Thymus (tissue), 14 donors: Measurements from ENCODE around the gene TNFAIP8. TPM values are rescaled to one million over a fixed set of nuclear protein-coding genes. Genes with fewer than 3 reads are reported as not detected.
A peak's percentile ranks its signal among the peaks of the same experiment; 100 is the strongest.

ENCODE experiments used
- DNase-seq, 9 donors: peaks; one replicate each; pipeline ENCODE4 v3.0.0-alpha.2; 2013; ENCODE audit warnings: low spot score in 9 of 9, low read depth in 6 of 9, missing footprints in 1 of 9
- H3K27ac ChIP-seq, 2 donors: one replicate each; pipeline ENCODE4 v1.5.1; 2013; ENCODE audit warnings: control low read depth in 1 of 2, low read depth in 1 of 2, low read length in 1 of 2, mild to moderate bottlenecking in 1 of 2, moderate library complexity in 1 of 2
- H3K27me3 ChIP-seq, 2 donors: one replicate each; pipeline ENCODE4 v1.5.1; 2013; ENCODE audit warnings: low read length in 1 of 2; ENCODE audit not compliant: control insufficient read depth in 2 of 2, insufficient read depth in 1 of 2
- H3K36me3 ChIP-seq, 2 donors: one replicate each; pipeline ENCODE4 v1.5.1; 2013; ENCODE audit warnings: low read length in 1 of 2, mild to moderate bottlenecking in 1 of 2, moderate library complexity in 1 of 2; ENCODE audit not compliant: control insufficient read depth in 2 of 2, insufficient read depth in 2 of 2
- H3K4me1 ChIP-seq, 2 donors: one replicate each; pipeline ENCODE4 v1.5.1; 2013; ENCODE audit warnings: low read length in 2 of 2; ENCODE audit not compliant: control insufficient read depth in 2 of 2, insufficient read depth in 2 of 2
- H3K4me3 ChIP-seq, 2 donors: one replicate each; pipeline ENCODE4 v1.5.1; 2013; ENCODE audit warnings: low read length in 2 of 2, control low read depth in 1 of 2, mild to moderate bottlenecking in 1 of 2
- H3K9me3 ChIP-seq, 2 donors: one replicate each; pipeline ENCODE4 v1.5.1; 2013; ENCODE audit warnings: low read length in 1 of 2, mild to moderate bottlenecking in 1 of 2; ENCODE audit not compliant: control insufficient read depth in 2 of 2, insufficient read depth in 1 of 2
- WGBS: extraction: QIAGEN DNeasy Blood & Tissue Kit; methylation state at CpG from one replicate; pipeline ENCODE4 v1.1.7; 2013; 5-methylcytosine and 5-hydroxymethylcytosine counted together
- long read RNA-seq, 10 donors: transcript quantifications; one replicate each; lab custom pipeline, GENCODE V29; 2026
- polyA plus RNA-seq: library from polyadenylated mRNA; stranded (reverse); fragments of 200-250 nt; gene quantifications from one replicate; pipeline ENCODE4 v1.2.3, GENCODE V29; 2013
- total RNA-seq: library from RNA; stranded (reverse); fragments of 120-200 nt; gene quantifications from one replicate; pipeline ENCODE4 v1.2.4, GENCODE V29; 2013
- donor health status: healthy.

Gene TNFAIP8
- total RNA-seq (119 TPM), polyA plus RNA-seq (94.1 TPM)
- long read RNA-seq, donor 1, full-length matches to known transcripts: 8 of 8 reads
- long read RNA-seq, donor 1, partial matches to known transcripts: 0 of 8 reads
- long read RNA-seq, donor 1, other reads (novel, unspliced or antisense): 0 of 8 reads
- long read RNA-seq, donor 2: 0 reads
- long read RNA-seq, donor 3, full-length matches to known transcripts: 76 of 76 reads
- long read RNA-seq, donor 3, partial matches to known transcripts: 0 of 76 reads
- long read RNA-seq, donor 3, other reads (novel, unspliced or antisense): 0 of 76 reads
- long read RNA-seq, donor 4, full-length matches to known transcripts: 27 of 27 reads
- long read RNA-seq, donor 4, partial matches to known transcripts: 0 of 27 reads
- long read RNA-seq, donor 4, other reads (novel, unspliced or antisense): 0 of 27 reads
- long read RNA-seq, donor 5, full-length matches to known transcripts: 117 of 117 reads
- long read RNA-seq, donor 5, partial matches to known transcripts: 0 of 117 reads
- long read RNA-seq, donor 5, other reads (novel, unspliced or antisense): 0 of 117 reads
- long read RNA-seq, donor 6, full-length matches to known transcripts: 43 of 43 reads
- long read RNA-seq, donor 6, partial matches to known transcripts: 0 of 43 reads
- long read RNA-seq, donor 6, other reads (novel, unspliced or antisense): 0 of 43 reads
- long read RNA-seq, donor 7, full-length matches to known transcripts: 48 of 48 reads
- long read RNA-seq, donor 7, partial matches to known transcripts: 0 of 48 reads
- long read RNA-seq, donor 7, other reads (novel, unspliced or antisense): 0 of 48 reads
- long read RNA-seq, donor 8, full-length matches to known transcripts: 19 of 19 reads
- long read RNA-seq, donor 8, partial matches to known transcripts: 0 of 19 reads
- long read RNA-seq, donor 8, other reads (novel, unspliced or antisense): 0 of 19 reads
- long read RNA-seq, donor 9, full-length matches to known transcripts: 39 of 60 reads
- long read RNA-seq, donor 9, partial matches to known transcripts: 21 of 60 reads
- long read RNA-seq, donor 9, other reads (novel, unspliced or antisense): 0 of 60 reads
- long read RNA-seq, donor 10, full-length matches to known transcripts: 53 of 80 reads
- long read RNA-seq, donor 10, partial matches to known transcripts: 27 of 80 reads
- long read RNA-seq, donor 10, other reads (novel, unspliced or antisense): 0 of 80 reads

GRCh38 chr5:119355685-119356611 is at the start of gene TNFAIP8:
TSS of gene TNFAIP8 (plus strand) at chr5:119356019. CDS start at chr5:119356091, 72 bp downstream.
- peaks cover 23 to 43% of the 10 kb centered on the region in 2 donors for H3K4me1 ChIP-seq
- no peaks in the 10 kb centered on the region for H3K27me3 ChIP-seq
- peaks cover 0 to 5% of the 10 kb centered on the region in 2 donors for H3K36me3 ChIP-seq
- no peaks in the 10 kb centered on the region for H3K9me3 ChIP-seq
- H3K4me3 ChIP-seq: peak within 1 kb of the TSS; percentile 40 to 47
- DNase-seq: peak in 1 of 9 donors; percentile 55
- 13% methylated on average over 60 of the region's 60 CpGs for WGBS
- H3K27ac ChIP-seq: peak within 1 kb of the TSS; percentile 72 to 74

- 68% methylated on average over 3 of the region's 3 CpGs for WGBS
- no peak overlapping the region for H3K4me3 ChIP-seq
- no peaks in the 10 kb centered on the region for H3K27me3 ChIP-seq
- no peak for DNase-seq
- peaks cover 60 to 78% of the 10 kb centered on the region in 2 donors for H3K4me1 ChIP-seq
- H3K27ac ChIP-seq: peak overlapping the region in 1 of 2 donors; percentile 97
- peaks cover 4 to 5% of the 10 kb centered on the region in 2 donors for H3K36me3 ChIP-seq
- H3K9me3 ChIP-seq: no peaks in the 10 kb centered on the region
Observed at GRCh38 chr5:119307170-119307569, 48.6 kb upstream of the TNFAIP8 start.

GRCh38 chr5:119309326-119309725 is 46.5 kb upstream of the TNFAIP8 start:
- Histone ChIP-seq H3K27ac (peak overlapping the region; percentile 90 to 97), H3K4me3 (peak overlapping the region; percentile 15 to 36)
- WGBS: 7% methylated on average over 4 of the region's 4 CpGs

GRCh38 chr5:119311688-119312087 is 44.1 kb upstream of the TNFAIP8 start:
- H3K27ac ChIP-seq: peak overlapping the region in 1 of 2 donors; percentile 29
- no peaks in the 10 kb centered on the region for H3K27me3 ChIP-seq
- H3K4me3 ChIP-seq: no peak overlapping the region
- peaks cover 54 to 76% of the 10 kb centered on the region in 2 donors for H3K4me1 ChIP-seq
- no peak for DNase-seq
- no peaks in the 10 kb centered on the region for H3K9me3 ChIP-seq
- WGBS: 97% methylated on average over 2 of the region's 2 CpGs
- peaks cover 0 to 10% of the 10 kb centered on the region in 2 donors for H3K36me3 ChIP-seq

More at GRCh38 chr5:119309326-119309725, 46.5 kb upstream of the TNFAIP8 start:
- Histone ChIP-seq H3K4me1 (peaks cover 48 to 71% of the 10 kb centered on the region in 2 donors), H3K36me3 (peaks cover 3 to 4% of the 10 kb centered on the region in 2 donors), H3K27me3 (no peaks in the 10 kb centered on the region), H3K9me3 (no peaks in the 10 kb centered on the region)
- peak in 3 of 9 donors; percentile 53 to 85 (median 53) for DNase-seq

GRCh38 chr5:119312403-119312802 is 43.4 kb upstream of the TNFAIP8 start:
- H3K9me3 ChIP-seq: no peaks in the 10 kb centered on the region
- peaks cover 58 to 80% of the 10 kb centered on the region in 2 donors for H3K4me1 ChIP-seq
- WGBS: 87% methylated on average over 5 of the region's 5 CpGs
- peaks cover 0 to 10% of the 10 kb centered on the region in 2 donors for H3K36me3 ChIP-seq
- H3K4me3 ChIP-seq: no peak overlapping the region
- H3K27ac ChIP-seq: peak overlapping the region in 1 of 2 donors; percentile 27
- no peaks in the 10 kb centered on the region for H3K27me3 ChIP-seq
- peak in 1 of 9 donors; percentile 68 for DNase-seq

GRCh38 chr5:119313197-119313596 is 42.6 kb upstream of the TNFAIP8 start:
- no peaks in the 10 kb centered on the region for H3K27me3 ChIP-seq
- H3K9me3 ChIP-seq: no peaks in the 10 kb centered on the region
- peak in 1 of 9 donors; percentile 70 for DNase-seq
- H3K4me1 ChIP-seq: peaks cover 59 to 76% of the 10 kb centered on the region in 2 donors
- peaks cover 0 to 10% of the 10 kb centered on the region in 2 donors for H3K36me3 ChIP-seq
- H3K4me3 ChIP-seq: no peak overlapping the region
- peak overlapping the region in 1 of 2 donors; percentile 87 for H3K27ac ChIP-seq
- 78% methylated on average over 1 of the region's 1 CpG for WGBS

- WGBS: 69% methylated on average over 5 of the region's 5 CpGs
- Histone ChIP-seq H3K27me3 (no peaks in the 10 kb centered on the region), H3K4me3 (no peak overlapping the region), H3K9me3 (no peaks in the 10 kb centered on the region), H3K4me1 (peaks cover 59 to 74% of the 10 kb centered on the region in 2 donors), H3K36me3 (peaks cover 0 to 10% of the 10 kb centered on the region in 2 donors), H3K27ac (peak overlapping the region; percentile 68 to 87)
- no peak for DNase-seq
Observed at GRCh38 chr5:119313658-119314605, 41.9 kb upstream of the TNFAIP8 start.
